NCI-H1694 treated with DMSO at 0.1 percent for 48 hours (cell line): ENCODE data around the gene ASPSCR1.

ENCODE experiments used
- DNase-seq: peaks from one replicate; lab custom pipeline; 2025; lab: John Stamatoyannopoulos, UW

Gene ASPSCR1

DNA sequence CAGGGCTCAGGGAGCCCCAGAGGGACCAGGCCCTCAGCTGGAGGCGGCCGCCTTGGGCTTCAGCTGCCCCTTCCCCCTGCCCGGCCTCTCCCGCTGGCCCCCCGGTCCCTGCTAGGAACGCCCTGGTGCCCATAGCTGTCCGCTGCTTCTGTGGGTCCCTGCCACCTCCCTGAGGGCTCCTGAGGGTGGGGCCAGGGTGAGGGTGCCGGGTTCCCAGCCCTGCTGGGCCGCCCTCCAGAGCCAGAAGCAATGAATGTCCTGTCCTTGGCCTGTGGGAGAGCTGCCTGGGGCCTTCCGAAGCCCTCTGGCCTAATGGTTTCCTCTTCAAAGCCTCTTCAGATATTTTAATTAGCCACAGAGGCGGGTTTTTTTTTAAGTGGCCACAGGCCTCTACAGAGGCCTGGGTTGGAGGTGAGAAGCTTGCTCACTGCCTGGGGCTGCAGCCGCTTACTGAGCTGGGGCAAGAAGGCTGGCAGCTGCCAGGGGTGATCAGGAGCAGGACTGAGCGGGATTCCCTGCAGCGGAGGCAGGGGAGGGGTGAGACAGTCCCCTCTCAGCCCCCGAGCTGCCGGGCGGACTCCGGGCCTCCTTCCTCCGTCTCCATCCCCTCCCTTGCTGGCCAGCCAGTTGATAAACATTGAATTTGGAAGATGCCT, 35.3 kb downstream of the ASPSCR1 start:
- DNase-seq: no peak

- no peak for DNase-seq
These were observed 35.9 kb downstream of the ASPSCR1 start for GRCh38 chr17:82013341-82013740.

DNA sequence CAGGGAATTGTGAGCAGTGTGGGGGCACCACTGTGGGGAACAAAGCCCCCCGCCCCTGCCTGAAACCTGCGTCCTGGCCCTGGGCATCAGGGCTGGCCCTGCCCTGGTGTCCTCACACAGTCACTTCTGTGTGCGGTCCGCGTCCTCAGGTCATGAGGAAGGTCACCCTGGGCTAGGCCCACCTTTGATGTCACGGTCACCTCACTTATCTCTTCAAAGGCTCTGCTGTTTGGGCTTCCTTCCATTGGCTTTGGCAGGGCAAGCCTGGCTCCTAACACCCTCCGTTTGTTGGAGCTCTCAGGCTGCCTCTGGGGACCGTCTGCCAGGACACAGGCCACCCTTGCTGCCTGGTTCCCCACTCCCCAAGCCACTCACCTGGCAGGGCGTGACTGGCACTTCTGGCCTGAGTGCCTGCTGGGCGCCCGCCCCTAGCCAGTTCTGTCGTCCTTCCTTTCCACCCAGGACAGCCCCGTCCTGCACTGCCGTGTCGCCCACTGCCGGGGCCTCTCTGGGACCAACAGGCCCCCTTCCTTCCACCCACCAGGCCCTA, 36.4 kb downstream of the ASPSCR1 start:
- no peak for DNase-seq

DNA sequence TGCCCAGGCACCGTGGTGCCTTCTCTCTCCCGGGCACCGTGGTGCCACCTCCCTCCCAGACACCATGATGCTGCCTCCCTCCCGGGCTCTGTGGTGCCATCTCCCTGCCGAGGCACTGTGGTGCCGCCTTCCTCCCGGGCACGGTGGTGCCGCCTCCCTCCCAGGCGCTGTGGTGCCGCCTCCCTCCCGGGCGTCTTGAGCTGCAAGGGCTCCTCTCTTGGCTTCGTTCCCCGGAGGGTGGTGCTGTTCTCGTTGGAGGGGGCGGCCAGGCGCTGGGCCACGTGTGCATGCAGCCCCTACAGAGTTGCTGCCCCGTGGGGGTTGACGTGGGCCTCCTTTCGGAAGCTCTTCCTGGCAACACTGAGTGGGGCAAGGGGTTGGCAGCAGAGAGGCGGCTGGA, 37.0 kb downstream of the ASPSCR1 start:
- DNase-seq: no peak

DNA sequence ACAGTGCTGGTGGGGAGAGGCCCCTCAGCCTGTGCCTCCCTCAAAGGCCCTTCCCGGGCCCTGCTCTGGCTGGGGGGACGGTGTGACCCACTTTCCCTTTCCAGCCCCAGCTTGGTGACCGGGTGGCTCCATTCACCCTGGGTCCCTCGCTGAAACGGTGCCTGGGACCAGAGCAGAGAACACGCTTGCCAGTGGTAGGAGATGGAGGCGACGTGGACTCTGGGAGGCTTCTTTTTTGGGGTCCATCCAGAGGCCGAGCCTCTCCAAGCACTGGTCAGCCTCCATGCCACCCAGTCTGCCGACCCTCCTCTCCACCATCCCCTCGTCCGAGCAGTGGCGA, 37.5 kb downstream of the ASPSCR1 start:
- DNase-seq: no peak

DNA sequence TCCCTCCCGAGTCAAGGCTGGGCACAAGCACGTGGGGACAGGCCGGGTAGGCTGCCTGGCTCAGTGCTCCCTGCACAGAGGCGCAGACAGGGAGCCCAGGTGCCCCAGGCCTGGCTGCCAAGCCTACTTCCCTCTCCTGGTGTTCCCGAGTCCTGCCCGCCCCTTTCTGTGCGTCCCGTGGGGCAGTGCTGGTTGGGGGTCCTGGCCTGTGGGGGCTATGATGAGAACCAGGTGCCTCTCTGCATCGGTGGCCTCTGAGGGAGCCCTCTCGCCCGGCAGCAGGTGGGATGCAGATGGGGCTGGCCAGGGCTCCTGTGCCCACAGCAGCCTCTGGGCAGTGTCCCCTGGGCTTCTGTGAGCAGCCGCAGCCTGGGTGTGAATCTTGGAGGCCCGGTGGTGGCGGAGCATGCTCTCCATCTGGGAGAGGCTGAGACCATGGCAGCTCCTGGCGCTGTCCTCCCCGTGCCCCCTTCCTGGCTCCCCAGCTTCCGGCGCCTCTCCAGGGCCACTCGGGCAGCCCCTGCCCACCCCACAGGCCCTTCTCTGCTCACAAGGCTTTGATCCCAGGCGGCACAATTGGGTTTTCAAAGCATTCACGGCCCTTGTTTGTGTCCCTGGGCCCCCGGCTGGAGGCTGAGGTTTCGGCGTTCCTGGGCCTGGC, 38.0 kb downstream of the ASPSCR1 start:
- DNase-seq: no peak

DNA sequence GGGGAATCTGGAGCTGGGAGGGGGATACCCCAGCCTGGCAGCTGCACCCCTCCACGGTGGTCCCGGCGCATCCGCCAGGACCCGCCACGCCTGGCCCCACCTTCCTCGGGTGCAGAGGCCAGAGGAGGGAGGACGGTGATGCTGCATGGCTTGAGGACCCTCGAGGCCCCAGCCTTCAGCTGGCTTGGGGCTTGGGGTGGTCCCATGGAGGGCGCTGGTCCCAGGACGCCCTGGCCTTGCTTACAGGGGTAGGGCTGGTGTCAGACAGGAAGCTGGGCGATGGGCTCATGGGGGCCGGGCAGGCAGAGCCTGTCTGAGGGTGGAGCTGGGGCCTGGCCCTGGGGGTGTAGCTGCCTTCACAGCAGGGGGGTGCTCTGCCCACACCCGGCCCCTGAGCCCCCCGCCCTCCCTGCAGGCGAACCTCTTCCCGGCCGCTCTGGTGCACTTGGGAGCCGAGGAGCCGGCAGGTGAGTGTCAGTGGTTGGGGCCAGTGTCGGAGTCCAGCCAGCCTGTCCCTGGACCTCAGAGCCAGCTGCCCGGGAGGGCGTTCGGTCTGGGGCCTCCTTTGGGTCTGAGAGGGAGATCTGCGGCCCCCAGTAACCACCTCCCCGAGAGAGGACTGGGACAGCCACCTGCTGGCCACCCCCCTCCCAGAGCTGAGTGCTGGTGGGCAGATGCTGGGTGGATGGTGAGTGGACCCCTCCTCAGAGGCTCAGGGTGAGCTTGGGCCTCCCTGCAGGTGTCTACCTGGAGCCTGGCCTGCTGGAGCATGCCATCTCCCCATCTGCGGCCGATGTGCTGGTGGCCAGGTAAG, 38.8 kb downstream of the ASPSCR1 start:
- no peak for DNase-seq

DNA sequence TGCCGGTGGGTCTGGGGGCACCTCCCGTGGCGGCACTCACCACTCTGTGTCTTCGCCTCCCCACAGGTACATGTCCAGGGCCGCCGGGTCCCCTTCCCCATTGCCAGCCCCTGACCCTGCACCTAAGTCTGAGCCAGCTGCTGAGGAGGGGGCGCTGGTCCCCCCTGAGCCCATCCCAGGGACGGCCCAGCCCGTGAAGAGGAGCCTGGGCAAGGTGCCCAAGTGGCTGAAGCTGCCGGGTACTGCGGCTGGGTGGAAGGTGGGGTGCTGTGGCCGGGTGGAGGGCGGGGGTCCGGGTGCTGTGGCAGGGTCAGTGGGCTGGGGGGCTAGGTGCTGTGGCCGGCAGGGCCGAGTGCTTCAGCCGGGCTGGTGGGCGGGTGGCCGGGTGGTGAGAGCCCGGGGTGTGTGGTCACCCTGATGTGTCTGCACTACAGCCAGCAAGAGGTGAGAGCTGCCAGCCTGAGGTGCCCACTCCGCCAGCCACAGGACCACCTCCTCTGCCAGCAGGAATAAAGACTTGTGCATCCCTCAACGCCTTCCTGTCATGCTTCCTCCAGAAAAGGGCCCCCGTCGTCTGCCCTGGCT, 39.5 kb downstream of the ASPSCR1 start:
- DNase-seq: no peak

DNA sequence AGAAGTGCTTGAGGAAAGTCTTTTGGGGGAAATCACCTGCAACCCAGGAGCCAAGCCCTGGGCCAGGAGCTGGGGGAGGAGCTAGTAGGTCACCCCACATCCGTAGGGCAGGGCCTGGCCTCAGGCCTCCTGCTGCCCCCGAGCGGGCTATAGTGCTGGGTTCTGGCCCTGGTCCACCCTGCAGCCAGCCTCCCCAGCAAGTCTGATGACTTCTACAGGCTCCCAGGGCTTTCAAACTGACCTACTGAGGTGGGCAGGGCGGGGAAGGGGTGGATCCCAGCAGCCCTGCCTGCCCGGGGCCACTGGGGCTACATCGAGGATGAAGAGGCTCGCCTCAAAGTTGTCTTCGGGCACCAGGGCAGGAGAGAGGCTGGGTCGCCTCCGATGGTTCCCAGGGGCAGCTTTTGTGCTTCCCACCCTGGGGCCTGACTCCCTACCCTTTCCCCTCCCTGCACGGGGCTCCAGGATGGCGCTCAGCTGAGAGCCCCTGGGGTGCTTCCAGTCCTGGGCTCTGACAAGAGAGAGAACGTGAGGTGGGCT, 40.3 kb downstream of the ASPSCR1 start:
- DNase-seq: no peak

GRCh38 chr17:82018152-82018988, 40.9 kb downstream of the ASPSCR1 start:
- DNase-seq: no peak

DNA sequence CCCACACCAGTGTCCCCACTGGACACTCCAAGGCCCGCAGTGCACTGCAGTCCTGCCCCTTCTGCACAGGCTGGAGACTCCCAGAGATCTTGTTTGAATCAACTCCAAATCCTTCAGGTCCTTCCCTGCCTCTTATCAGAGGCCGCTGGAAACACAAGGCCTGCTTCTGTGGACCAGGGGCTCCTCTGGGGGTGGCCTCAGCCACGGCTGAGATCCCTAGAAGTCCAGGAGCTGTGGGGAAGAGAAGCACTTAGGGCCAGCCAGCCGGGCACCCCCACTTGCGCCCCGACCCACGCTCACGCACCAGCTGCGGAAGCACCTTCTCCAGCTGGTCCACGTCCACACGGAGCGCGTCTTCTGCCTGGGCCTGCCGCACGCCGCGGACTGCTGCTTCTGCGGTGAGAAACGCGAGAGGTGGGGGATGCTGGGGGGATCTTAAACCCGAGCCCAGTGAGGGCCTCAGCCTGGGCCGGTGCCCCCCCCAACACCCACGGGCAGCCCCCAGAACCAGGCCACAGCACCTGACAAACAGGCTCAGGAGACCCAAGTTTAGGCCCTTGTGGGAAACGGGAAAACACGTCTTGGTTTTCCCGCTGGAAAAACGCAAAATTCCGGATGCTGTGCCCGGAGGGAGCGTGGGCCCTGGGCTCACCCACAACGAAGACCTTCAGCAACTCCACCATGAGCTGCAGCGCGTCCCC, 41.7 kb downstream of the ASPSCR1 start:
- no peak for DNase-seq

DNA sequence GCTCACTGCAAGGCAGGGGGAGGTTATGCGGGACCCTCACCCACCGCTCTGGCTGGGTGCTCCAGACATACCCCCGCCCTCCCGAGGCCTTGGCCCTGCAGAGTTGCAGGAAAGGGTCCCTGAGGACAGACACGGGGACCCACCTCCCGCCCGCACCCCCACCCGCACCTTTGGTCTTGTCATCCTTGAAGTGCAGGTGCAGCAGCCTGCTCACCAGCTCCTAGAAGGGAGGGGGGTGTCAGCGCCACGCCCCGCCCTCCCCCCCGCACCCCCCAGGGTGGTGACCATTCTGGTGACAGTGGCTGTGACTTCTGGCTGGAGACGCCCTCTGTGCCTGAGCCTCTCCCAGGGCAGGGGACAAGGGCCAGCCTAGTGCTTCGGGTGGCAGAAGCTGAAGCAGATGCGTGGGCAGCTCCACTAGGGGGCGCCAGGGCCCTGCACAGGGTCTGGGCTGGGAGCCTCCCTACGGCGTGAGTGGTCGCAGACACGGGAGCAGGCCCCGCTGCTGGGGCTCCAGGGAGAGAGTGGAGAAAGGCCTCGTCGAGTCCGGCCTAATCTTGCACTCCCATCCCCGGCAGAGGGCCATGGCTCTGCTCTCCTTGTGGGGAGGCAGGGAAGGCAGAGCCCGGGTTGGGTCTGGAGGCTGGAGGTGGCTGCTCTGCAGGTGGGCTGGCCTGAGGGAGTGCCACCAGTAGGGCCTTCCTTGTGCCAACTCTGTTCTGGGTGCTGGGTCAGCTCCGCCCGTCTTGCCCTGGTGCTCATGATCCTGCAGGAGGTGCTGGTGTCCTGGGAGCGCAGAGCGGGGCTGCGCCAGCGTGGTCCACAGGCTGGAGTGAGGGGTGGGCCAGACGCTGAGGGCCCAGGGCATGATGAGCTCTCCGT, 42.5 kb downstream of the ASPSCR1 start:
- peak; percentile 53 for DNase-seq

DNA sequence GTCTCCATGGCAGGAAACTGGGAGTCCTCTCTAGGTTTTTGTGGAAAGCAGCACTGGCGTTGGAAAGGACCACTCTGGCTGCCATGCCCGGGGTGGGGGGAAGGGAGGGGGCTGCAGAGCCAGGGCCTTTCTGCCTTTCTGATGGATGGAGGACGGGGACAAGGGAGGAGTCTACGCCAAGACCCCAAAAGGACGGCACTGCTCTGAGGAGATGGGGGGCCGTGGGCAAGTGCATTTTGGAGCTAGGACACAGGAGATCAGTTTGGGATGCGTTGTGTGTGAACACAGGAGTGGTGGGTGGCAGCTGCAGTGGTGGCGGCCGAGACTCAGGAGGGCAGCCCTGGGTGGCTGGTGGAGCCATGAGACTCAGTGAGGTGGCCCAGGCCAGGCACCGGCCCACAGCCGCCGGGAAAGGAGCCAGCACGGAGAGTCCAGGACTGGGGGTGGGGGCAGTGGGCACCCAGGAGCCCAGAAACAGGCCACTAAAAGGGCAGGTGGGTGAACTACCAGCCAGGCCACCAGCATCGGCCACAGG, 43.2 kb downstream of the ASPSCR1 start:
- no peak for DNase-seq

DNA sequence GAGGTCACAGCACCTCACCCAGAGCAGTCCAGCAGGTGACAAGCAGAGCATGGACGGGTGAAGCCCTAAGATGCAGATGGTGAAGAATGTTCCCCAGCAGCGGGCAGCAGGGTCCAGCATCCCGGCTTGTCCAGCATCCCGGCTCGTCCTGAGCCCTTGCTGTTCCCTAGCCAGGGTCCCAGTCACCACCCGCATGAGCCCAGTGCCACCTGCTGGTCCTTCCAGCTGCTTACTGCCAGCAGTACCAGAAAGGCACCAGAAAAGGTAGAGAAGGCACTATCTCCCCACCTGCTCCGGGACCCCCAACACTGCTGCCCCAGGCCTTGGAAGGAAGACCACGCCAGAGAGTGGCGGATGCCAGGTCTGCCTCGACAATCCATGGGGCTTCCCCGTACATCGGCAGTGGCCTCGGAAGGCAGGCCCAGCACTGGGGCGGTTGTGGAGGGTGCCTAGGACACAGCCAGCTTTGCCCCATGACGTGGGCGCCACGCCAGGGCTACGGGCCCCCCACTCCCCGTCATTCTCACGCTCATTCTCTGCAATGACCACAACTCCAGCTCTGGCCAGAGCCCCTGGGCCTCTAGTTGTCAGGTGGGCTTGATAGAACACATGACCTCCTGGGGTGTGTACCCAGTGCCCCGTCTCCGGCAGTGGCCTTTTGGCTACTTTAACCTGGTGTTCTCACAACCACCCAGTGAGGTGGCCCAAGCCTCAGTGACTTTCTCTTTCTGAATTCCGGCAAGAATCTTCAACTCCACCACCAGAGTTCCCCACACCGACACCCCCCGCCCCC, 43.9 kb downstream of the ASPSCR1 start:
- peak; percentile 49 for DNase-seq

GRCh38 chr17:82021900-82022309, 44.5 kb downstream of the ASPSCR1 start:
- no peak for DNase-seq

DNA sequence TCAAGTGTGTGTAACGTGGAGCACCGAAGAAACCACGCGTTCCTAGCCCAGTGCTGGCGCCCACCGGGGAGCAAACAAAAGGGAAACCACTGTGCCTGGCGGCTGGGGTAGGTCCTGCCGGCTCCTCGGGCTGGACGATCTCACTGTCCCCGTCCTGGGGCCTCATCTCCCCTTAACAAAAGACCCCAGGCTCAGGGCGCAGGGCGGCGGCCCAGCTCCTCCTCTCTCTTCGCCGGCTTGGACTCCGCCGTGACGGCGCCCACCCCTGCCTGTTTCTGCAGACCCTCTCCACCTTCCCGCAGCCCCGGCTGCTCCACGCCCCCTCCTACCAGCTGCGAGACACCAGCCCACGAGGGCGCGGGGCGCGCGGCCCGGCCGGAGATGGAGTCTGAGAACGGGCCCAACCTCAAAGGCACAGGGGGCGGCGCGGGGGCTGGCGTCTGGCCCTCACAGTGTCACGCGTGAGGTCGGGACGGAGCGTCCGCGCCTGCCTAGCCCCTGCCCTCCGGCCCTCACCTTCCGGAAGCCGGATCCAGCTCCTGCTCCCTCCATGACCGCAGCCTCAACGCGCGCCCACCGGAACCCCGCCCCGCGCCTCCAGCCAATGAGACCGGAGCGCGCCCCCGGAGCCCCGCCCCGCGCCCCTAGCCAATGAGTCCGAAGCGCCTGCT, 45.0 kb downstream of the ASPSCR1 start, which contains the start of gene CENPX:
Gene CENPX, minus strand, starts transcription at position 569 of the 671 bp plus-strand sequence. Its CDS starts 17 bp downstream, at position 552.
- no peak for DNase-seq

DNA sequence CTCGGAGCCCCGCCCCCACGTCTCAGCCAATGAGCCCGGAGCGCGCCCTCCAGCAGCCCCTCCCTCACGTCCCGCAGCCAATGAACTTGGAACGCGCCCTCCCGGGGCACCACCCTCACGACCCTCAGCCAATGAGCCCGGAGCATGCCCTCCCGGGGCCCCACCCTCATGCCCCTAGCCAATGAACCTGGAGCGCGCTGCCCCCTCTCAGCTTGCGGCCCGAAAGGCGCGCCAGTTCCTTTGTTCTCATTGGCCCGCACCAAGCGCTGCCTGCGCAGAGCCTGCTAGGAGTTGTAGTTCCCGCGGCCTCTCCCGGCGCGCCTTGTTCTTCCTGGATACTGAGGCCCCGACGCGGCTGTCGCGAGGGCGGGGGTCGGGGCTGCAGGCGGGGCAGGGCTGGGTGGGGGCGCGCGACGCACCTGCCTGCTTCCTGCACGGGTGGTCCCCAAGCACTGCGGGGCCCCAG, 45.6 kb downstream of the ASPSCR1 start, which contains the start of gene LRRC45:
Gene LRRC45, plus strand, starts transcription at position 325 of the 466 bp plus-strand sequence. CDS start 339 bp downstream, outside the sequence.
- DNase-seq: peak; percentile 100
